CD8-positive, alpha-beta memory T cell (primary cell): ENCODE data around the gene RAB31. TPM values are rescaled to one million over a fixed set of nuclear protein-coding genes. Genes with fewer than 3 reads are reported as not detected.

Experiments used
- CTCF ChIA-PET: fragments of 350-600 bp; sonication (Branson Sonifier 250); formaldehyde crosslinking; loops from one replicate; lab custom pipeline; 2021; ENCODE audit warnings: antibody characterized with exemption; lab: Charles Lee
- POLR2A ChIA-PET: fragments of 350-600 bp; sonication (Branson Sonifier 250); formaldehyde crosslinking; loops from one replicate; lab custom pipeline; 2021; ENCODE audit warnings: antibody characterized with exemption; lab: Charles Lee
- DNase-seq, 5 donors: peaks; one replicate each; pipeline versions ENCODE4 v3.0.0 to v3.0.0-alpha.2; 2020 to 2022; ENCODE audit warnings: mixed read lengths in 1 of 5
- H3K27ac ChIP-seq: one replicate; pipeline ENCODE4 v1.7.0; 2013; ENCODE audit warnings: low read depth, mild to moderate bottlenecking, low read length, moderate library complexity
- H3K27me3 ChIP-seq: 2 replicates; pipeline ENCODE4 v1.7.0; 2013; ENCODE audit warnings: low read length, mild to moderate bottlenecking; ENCODE audit not compliant: insufficient read depth, poor library complexity, severe bottlenecking
- H3K36me3 ChIP-seq: 2 replicates; pipeline ENCODE4 v1.7.0; 2013; ENCODE audit warnings: mild to moderate bottlenecking, low read length, moderate library complexity; ENCODE audit not compliant: insufficient read depth
- H3K4me1 ChIP-seq: 2 replicates; pipeline ENCODE4 v1.7.0; 2013; ENCODE audit warnings: mild to moderate bottlenecking, low read length, moderate library complexity; ENCODE audit not compliant: insufficient read depth
- H3K4me3 ChIP-seq: 2 replicates; pipeline ENCODE4 v1.7.0; 2013; ENCODE audit warnings: mild to moderate bottlenecking, low read length
- H3K9me3 ChIP-seq: 2 replicates; pipeline ENCODE4 v1.7.0; 2013; ENCODE audit warnings: mild to moderate bottlenecking, low read length
- H3K27ac Mint-ChIP-seq, 8 donors: one replicate each; pipeline ENCODE4 v1.8.0; 2020 to 2021; ENCODE audit warnings: mixed read lengths in 8 of 8, mild to moderate bottlenecking in 6 of 8, inconsistent platforms in 3 of 8, moderate library complexity in 3 of 8
- H3K27me3 Mint-ChIP-seq, 2 donors: one replicate each; pipeline ENCODE4 v1.8.0; 2020 to 2021; ENCODE audit warnings: mixed read lengths in 2 of 2, mild to moderate bottlenecking in 1 of 2, moderate library complexity in 1 of 2
- H3K36me3 Mint-ChIP-seq, 3 donors: one replicate each; pipeline ENCODE4 v1.8.0; 2020 to 2021; ENCODE audit warnings: mixed read lengths in 3 of 3, inconsistent platforms in 1 of 3, mild to moderate bottlenecking in 1 of 3
- H3K4me1 Mint-ChIP-seq, 3 donors: one replicate each; pipeline ENCODE4 v1.8.0; 2020 to 2021; ENCODE audit warnings: mixed read lengths in 3 of 3, inconsistent platforms in 1 of 3, mild to moderate bottlenecking in 1 of 3
- H3K4me3 Mint-ChIP-seq, 7 donors: one replicate each; pipeline ENCODE4 v1.8.0; 2020 to 2021; ENCODE audit warnings: mixed read lengths in 7 of 7, mild to moderate bottlenecking in 6 of 7, moderate library complexity in 4 of 7, inconsistent platforms in 2 of 7
- H3K9me3 Mint-ChIP-seq, 5 donors: one replicate each; pipeline ENCODE4 v1.8.0; 2020 to 2022; ENCODE audit warnings: mixed read lengths in 5 of 5, mild to moderate bottlenecking in 3 of 5, moderate library complexity in 2 of 5, inconsistent platforms in 1 of 5
- polyA plus RNA-seq: library from polyadenylated mRNA; unstranded; fragments of 300-500 nt; fragmentation: Illumina TruSeq; gene quantifications from one replicate; pipeline ENCODE4 v1.2.3, GENCODE V29; 2021
- total RNA-seq, 2 experiments: library from RNA; stranded (reverse); gene quantifications; one replicate each; pipeline ENCODE4 v1.2.3, GENCODE V29; 2021

The RAB31 gene
- total and polyA plus RNA-seq, 3 experiments from 2014 or later, result 0.57 to 4.7 (median 1.1) TPM

DNA sequence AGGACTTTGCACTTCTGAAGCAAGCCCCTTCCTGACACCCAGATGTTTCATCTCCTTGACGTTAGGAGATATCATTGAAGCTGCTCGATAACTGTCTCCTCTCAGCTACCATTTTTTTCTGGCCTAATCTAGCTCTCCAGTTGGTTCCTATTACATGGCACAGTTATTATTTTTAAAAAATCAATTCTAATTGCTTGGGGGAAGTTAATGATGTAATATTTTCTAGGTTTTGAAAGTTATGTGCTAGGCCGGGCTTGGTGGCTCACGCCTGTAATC, 22.5 kb upstream of the RAB31 start:
- Histone ChIP-seq H3K9me3 (no peaks in the 10 kb centered on the region), H3K27ac (peak overlapping the region; percentile 72), H3K4me3 (no peak overlapping the region), H3K4me1 (no peaks in the 10 kb centered on the region), H3K27me3 (no peaks in the 10 kb centered on the region), H3K36me3 (no peaks in the 10 kb centered on the region)
- Mint-ChIP-seq H3K9me3 (peaks cover 0 to 2% (median 0%) of the 10 kb centered on the region in 5 donors), H3K4me1 (peaks cover 0 to 3% (median 0%) of the 10 kb centered on the region in 3 donors), H3K36me3 (peaks cover 0 to 1% (median 0%) of the 10 kb centered on the region in 3 donors), H3K27ac (no peak overlapping the region), H3K27me3 (peaks cover 5 to 41% of the 10 kb centered on the region in 2 donors), H3K4me3 (no peak overlapping the region)
- ChIA-PET POLR2A (no interaction called here), CTCF (interaction anchor here (0.7 kb wide), 1 partner anchor 757 kb away, joined by 3 read pairs; no protein-coding TSS in a partner anchor)
- no peak for DNase-seq

DNA sequence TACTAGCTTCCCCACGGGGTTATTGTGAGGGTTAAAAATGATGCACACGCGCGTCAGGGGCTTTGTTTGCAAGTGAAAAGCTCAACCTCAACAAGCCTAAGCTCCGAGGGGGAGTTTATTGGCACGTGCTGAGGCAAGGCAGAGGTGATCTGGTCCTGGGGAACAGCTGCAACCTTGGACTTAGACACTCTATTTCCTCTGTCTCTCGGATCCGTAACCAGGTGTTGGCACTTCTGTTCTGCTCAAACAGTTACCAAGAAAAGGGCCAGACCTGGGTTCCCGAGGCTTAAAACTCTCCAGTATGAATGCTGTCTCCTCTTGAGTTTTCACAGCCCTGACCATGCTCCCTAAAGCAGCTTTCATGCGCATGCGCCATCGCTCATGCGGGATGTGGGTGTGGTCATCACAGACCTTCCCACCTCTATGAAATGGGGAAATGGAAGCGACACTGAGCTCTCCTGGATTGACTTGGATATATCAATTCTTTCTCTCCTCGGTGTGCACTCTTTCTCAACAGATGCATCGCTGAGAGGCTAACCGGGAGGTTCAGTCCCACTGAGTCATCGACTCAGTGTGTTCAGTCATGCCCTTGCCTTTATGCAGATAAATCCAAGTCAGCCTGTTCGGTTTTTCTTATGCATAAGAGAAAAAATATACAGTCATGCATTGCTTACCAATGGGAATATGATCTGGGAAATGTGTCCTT, 19.9 kb upstream of the RAB31 start:
- ChIA-PET POLR2A (no interaction called here), CTCF (no interaction called here)
- H3K27ac Mint-ChIP-seq, result no peak overlapping the region
- Histone ChIP-seq H3K36me3 (no peaks in the 10 kb centered on the region), H3K9me3 (no peaks in the 10 kb centered on the region), H3K27ac (peak overlapping the region; percentile 38), H3K4me1 (no peaks in the 10 kb centered on the region), H3K4me3 (no peak overlapping the region), H3K27me3 (no peaks in the 10 kb centered on the region)
- H3K4me1 Mint-ChIP-seq, result peaks cover 0 to 3% (median 0%) of the 10 kb centered on the region in 3 donors
- H3K36me3 Mint-ChIP-seq, result peaks cover 0 to 1% (median 0%) of the 10 kb centered on the region in 3 donors
- H3K27me3 Mint-ChIP-seq, result peaks cover 4 to 33% of the 10 kb centered on the region in 2 donors
- peaks cover 0 to 2% (median 0%) of the 10 kb centered on the region in 5 donors for H3K9me3 Mint-ChIP-seq
- DNase-seq, result no peak
- no peak overlapping the region for H3K4me3 Mint-ChIP-seq

DNA sequence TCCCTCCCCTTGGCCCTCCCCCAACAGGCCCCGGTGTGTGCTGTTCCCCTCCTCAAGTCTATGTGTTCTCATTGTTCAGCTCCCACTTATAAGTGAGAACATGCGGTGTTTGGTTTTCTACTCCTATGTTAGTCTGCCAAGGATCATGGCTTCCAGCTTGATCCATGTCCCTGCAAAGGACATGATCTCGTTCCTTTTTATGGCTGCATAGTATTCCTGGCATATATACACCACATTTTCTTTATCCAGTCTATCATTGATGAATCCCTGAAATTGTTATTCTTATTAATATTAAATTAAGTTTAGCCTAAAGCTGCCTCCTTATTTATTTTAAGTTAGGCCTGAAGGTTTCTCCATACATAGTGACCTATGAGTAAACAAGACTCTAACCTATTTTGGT, 18.8 kb upstream of the RAB31 start:
- Mint-ChIP-seq H3K4me3 (no peak overlapping the region), H3K4me1 (peaks cover 0 to 3% (median 0%) of the 10 kb centered on the region in 3 donors), H3K9me3 (peaks cover 0 to 2% (median 0%) of the 10 kb centered on the region in 5 donors), H3K27ac (no peak overlapping the region), H3K27me3 (peaks cover 4 to 35% of the 10 kb centered on the region in 2 donors), H3K36me3 (peaks cover 0 to 1% (median 0%) of the 10 kb centered on the region in 3 donors)
- CTCF ChIA-PET, result no interaction called here
- no peak overlapping the region for H3K4me3 ChIP-seq
- H3K27me3 ChIP-seq, result no peaks in the 10 kb centered on the region
- POLR2A ChIA-PET, result no interaction called here
- no peaks in the 10 kb centered on the region for H3K4me1 ChIP-seq
- H3K9me3 ChIP-seq, result no peaks in the 10 kb centered on the region
- H3K36me3 ChIP-seq, result no peaks in the 10 kb centered on the region
- DNase-seq, result no peak
- no peak overlapping the region for H3K27ac ChIP-seq

DNA sequence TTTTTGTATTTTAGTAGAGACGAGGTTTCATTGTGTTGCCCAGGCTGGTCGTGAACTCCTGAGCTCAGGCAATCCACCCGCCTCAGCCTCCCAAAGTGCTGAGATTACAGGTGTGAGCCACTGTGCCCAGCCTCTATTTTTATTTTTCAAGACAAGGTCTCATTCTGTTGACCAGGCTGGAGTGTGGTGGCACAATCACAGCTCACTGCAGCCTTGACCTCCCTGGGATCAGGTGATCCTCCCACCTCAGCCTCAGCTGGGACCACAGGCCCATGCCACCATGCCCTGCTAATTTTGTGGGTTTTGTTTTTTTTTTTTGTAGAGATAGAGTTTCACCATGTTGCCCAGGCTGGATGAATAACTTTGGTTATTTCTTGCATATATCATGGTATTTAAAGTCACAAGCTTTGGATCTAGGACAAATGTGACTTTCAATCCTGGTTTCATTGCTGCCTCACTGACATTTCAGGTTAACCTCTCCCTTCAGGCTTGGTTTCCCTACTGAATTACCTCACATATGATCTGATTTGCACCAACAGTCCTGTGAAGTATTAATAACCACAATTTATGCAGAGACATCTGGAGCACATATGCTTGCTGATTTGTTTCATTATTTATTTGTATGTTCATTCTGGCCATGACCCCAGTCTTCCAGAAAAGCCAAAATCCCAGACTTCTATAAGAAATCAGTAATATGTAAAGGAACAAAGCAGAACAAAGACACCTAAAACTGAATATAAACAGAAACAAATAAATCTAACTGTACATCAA, 17.5 kb upstream of the RAB31 start:
- H3K4me1 ChIP-seq, result no peaks in the 10 kb centered on the region
- H3K27me3 ChIP-seq, result no peaks in the 10 kb centered on the region
- POLR2A ChIA-PET, result no interaction called here
- Mint-ChIP-seq H3K4me1 (peaks cover 0 to 2% (median 0%) of the 10 kb centered on the region in 3 donors), H3K27ac (no peak overlapping the region), H3K36me3 (no peaks in the 10 kb centered on the region), H3K4me3 (no peak overlapping the region), H3K27me3 (peaks cover 2 to 33% of the 10 kb centered on the region in 2 donors), H3K9me3 (peaks cover 0 to 2% (median 0%) of the 10 kb centered on the region in 5 donors)
- H3K27ac ChIP-seq, result no peak overlapping the region
- DNase-seq, result no peak
- no peaks in the 10 kb centered on the region for H3K36me3 ChIP-seq
- CTCF ChIA-PET, result no interaction called here
- no peak overlapping the region for H3K4me3 ChIP-seq
- no peaks in the 10 kb centered on the region for H3K9me3 ChIP-seq

GRCh38 chr18:9691235-9691634, 16.9 kb upstream of the RAB31 start:
- no peaks in the 10 kb centered on the region for H3K36me3 ChIP-seq
- H3K27ac Mint-ChIP-seq, result no peak overlapping the region
- H3K4me3 Mint-ChIP-seq, result no peak overlapping the region
- POLR2A ChIA-PET, result no interaction called here
- peaks cover 0 to 2% (median 0%) of the 10 kb centered on the region in 3 donors for H3K4me1 Mint-ChIP-seq
- H3K27me3 ChIP-seq, result no peaks in the 10 kb centered on the region
- no peak for DNase-seq
- H3K27ac ChIP-seq, result no peak overlapping the region
- CTCF ChIA-PET, result no interaction called here
- no peaks in the 10 kb centered on the region for H3K4me1 ChIP-seq
- no peaks in the 10 kb centered on the region for H3K9me3 ChIP-seq
- peaks cover 0 to 2% (median 0%) of the 10 kb centered on the region in 5 donors for H3K9me3 Mint-ChIP-seq
- H3K27me3 Mint-ChIP-seq, result peaks cover 3 to 37% of the 10 kb centered on the region in 2 donors
- H3K36me3 Mint-ChIP-seq, result no peaks in the 10 kb centered on the region
- no peak overlapping the region for H3K4me3 ChIP-seq

DNA sequence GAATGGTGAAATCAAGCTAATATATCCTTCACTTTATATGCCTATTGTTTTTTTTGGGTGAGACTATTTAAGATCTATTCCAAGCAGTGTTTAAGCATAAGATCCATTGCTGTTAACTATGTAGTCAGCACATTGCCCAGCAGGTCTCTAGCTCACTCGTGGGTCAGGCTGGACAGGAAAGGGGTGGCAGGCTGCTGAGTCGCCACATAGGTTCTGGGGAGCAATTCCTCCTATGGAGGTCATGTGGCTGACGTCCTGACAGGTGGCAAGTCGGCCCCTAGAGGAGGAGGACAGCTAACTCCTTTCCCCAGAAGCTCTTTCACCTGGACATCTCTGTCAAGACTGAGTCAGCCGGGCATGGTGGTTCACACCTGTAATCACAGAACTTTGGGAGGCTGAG, 13.9 kb upstream of the RAB31 start:
- no peak overlapping the region for H3K4me3 Mint-ChIP-seq
- no peaks in the 10 kb centered on the region for H3K9me3 ChIP-seq
- no peak overlapping the region for H3K27ac Mint-ChIP-seq
- no peak for DNase-seq
- no peaks in the 10 kb centered on the region for H3K27me3 ChIP-seq
- ChIA-PET CTCF (no interaction called here), POLR2A (no interaction called here)
- peaks cover 0 to 2% (median 0%) of the 10 kb centered on the region in 5 donors for H3K9me3 Mint-ChIP-seq
- no peaks in the 10 kb centered on the region for H3K4me1 ChIP-seq
- no peaks in the 10 kb centered on the region for H3K36me3 ChIP-seq
- H3K27ac ChIP-seq, result no peak overlapping the region
- H3K27me3 Mint-ChIP-seq, result peaks cover 4 to 52% of the 10 kb centered on the region in 2 donors
- no peak overlapping the region for H3K4me3 ChIP-seq
- peaks cover 0 to 5% (median 0%) of the 10 kb centered on the region in 3 donors for H3K4me1 Mint-ChIP-seq
- no peaks in the 10 kb centered on the region for H3K36me3 Mint-ChIP-seq

- no peaks in the 10 kb centered on the region for H3K4me1 ChIP-seq
- Mint-ChIP-seq H3K27me3 (peaks cover 6 to 52% of the 10 kb centered on the region in 2 donors), H3K27ac (no peak overlapping the region), H3K4me1 (peaks cover 0 to 5% (median 0%) of the 10 kb centered on the region in 3 donors), H3K4me3 (no peak overlapping the region), H3K9me3 (no peaks in the 10 kb centered on the region), H3K36me3 (no peaks in the 10 kb centered on the region)
- H3K9me3 ChIP-seq, result no peaks in the 10 kb centered on the region
- no peak overlapping the region for H3K27ac ChIP-seq
- ChIA-PET POLR2A (no interaction called here), CTCF (no interaction called here)
- no peaks in the 10 kb centered on the region for H3K27me3 ChIP-seq
- no peaks in the 10 kb centered on the region for H3K36me3 ChIP-seq
- no peak for DNase-seq
- no peak overlapping the region for H3K4me3 ChIP-seq
Measured at GRCh38 chr18:9694952-9695495, 13.1 kb upstream of the RAB31 start.

DNA sequence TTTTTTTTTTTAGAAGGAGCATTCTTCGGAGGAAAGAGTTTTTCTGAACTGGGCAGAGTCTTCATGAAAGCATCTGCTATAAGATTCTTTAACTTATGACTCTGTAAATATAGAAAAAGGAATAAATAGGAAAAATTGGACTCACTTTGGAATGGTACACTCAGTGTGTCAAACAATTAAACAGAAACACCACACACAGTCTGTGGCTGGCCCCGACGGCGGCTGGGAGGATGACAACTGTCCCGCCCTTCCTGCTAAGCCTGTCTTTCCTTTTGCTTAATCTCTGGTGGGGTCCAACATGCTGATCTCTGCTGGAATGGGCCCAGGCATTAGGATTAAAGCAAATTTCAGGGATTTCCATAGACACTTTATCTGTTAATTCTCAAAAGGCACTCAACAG, 12.5 kb upstream of the RAB31 start:
- no peak overlapping the region for H3K4me3 Mint-ChIP-seq
- peaks cover 0 to 5% (median 0%) of the 10 kb centered on the region in 3 donors for H3K4me1 Mint-ChIP-seq
- Histone ChIP-seq H3K9me3 (no peaks in the 10 kb centered on the region), H3K27ac (no peak overlapping the region), H3K4me3 (no peak overlapping the region), H3K4me1 (no peaks in the 10 kb centered on the region), H3K36me3 (no peaks in the 10 kb centered on the region), H3K27me3 (no peaks in the 10 kb centered on the region)
- H3K27me3 Mint-ChIP-seq, result peaks cover 7 to 51% of the 10 kb centered on the region in 2 donors
- POLR2A ChIA-PET, result no interaction called here
- DNase-seq, result no peak
- no peaks in the 10 kb centered on the region for H3K36me3 Mint-ChIP-seq
- no peak overlapping the region for H3K27ac Mint-ChIP-seq
- CTCF ChIA-PET, result no interaction called here
- no peaks in the 10 kb centered on the region for H3K9me3 Mint-ChIP-seq
